Type B pancreatic cell (in vitro differentiated cells): Measurements from ENCODE around the gene FASTK. TPM values are rescaled to one million over a fixed set of nuclear protein-coding genes. Genes with fewer than 3 reads are reported as not detected.

ENCODE experiments used
- DNase-seq: peaks from one replicate; pipeline ENCODE4 v3.0.0; 2021; ENCODE audit warnings: mixed read lengths; ENCODE audit not compliant: unreplicated experiment; ENCODE audit errors: extremely low spot score
- H3K27ac Mint-ChIP-seq: 2 replicates; pipeline ENCODE4 v1.8.0; 2021; ENCODE audit warnings: mild to moderate bottlenecking, mixed read lengths
- H3K27me3 Mint-ChIP-seq: 2 replicates; pipeline ENCODE4 v1.8.0; 2021; ENCODE audit warnings: mixed read lengths
- H3K36me3 Mint-ChIP-seq: 2 replicates; pipeline ENCODE4 v1.8.0; 2021; ENCODE audit warnings: mixed read lengths
- H3K4me1 Mint-ChIP-seq: one replicate; pipeline ENCODE4 v1.8.0; 2021; ENCODE audit warnings: mixed read lengths; ENCODE audit not compliant: unreplicated experiment
- H3K4me3 Mint-ChIP-seq: 2 replicates; pipeline ENCODE4 v1.8.0; 2021; ENCODE audit warnings: mild to moderate bottlenecking, mixed read lengths
- H3K9me3 Mint-ChIP-seq: 2 replicates; pipeline ENCODE4 v1.8.0; 2021; ENCODE audit warnings: mixed read lengths
- CTCF ChIP-seq: fragments of 200-600 bp; sonication (generic); conservative IDR thresholded peaks from 2 replicates; pipeline ENCODE4 v1.5.0; 2021; ENCODE audit warnings: antibody characterized with exemption, mild to moderate bottlenecking
- total RNA-seq: library from RNA; stranded (reverse); gene quantifications from 2 replicates; pipeline ENCODE4 v1.2.1, GENCODE V29; 2021; ENCODE audit warnings: low replicate concordance

The FASTK gene
- total RNA-seq, 1 donor from 2014 or later: 100 TPM

- Mint-ChIP-seq H3K36me3 (peaks cover 3% of the 10 kb centered on the region), H3K4me1 (peaks cover 15% of the 10 kb centered on the region)
Observed at GRCh38 chr7:151064454-151064853, 16.2 kb downstream of the FASTK start.

DNA sequence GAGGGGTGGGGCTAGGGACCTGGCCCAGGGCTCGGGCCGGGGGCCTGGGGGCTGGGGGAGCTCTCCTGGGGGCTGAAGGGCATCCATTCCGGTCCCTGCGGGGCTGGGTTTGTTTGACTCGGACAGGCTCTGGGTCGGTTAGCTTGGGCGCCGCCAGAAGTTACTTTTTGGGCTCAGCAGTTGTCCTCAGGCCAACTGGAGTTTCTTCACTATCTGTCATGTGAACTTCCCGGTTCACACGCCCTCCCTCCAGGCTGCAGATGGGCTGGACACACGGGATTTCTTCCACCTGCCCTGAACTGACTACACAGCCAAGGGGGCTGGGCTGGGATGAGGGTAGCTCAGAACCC is 17.4 kb downstream of the FASTK start:
- peak overlapping the region; percentile 70 for H3K27ac Mint-ChIP-seq
- H3K36me3 Mint-ChIP-seq: no peaks in the 10 kb centered on the region
- DNase-seq: no peak
- peak overlapping the region; percentile 61 for H3K4me3 Mint-ChIP-seq
- TF ChIP-seq CTCF: no peak
- peaks cover 22% of the 10 kb centered on the region for H3K4me1 Mint-ChIP-seq
- no peaks in the 10 kb centered on the region for H3K9me3 Mint-ChIP-seq
- no peaks in the 10 kb centered on the region for H3K27me3 Mint-ChIP-seq

More at GRCh38 chr7:151064454-151064853, 16.2 kb downstream of the FASTK start:
- DNase-seq: no peak
- no peaks in the 10 kb centered on the region for H3K9me3 Mint-ChIP-seq
- no peak for TF ChIP-seq CTCF
- H3K4me3 Mint-ChIP-seq: no peak overlapping the region
- H3K27me3 Mint-ChIP-seq: no peaks in the 10 kb centered on the region
- no peak overlapping the region for H3K27ac Mint-ChIP-seq

- no peaks in the 10 kb centered on the region for H3K9me3 Mint-ChIP-seq
- H3K36me3 Mint-ChIP-seq: no peaks in the 10 kb centered on the region
- peaks cover 22% of the 10 kb centered on the region for H3K4me1 Mint-ChIP-seq
- H3K27me3 Mint-ChIP-seq: no peaks in the 10 kb centered on the region
- peak; percentile 86 for DNase-seq
- H3K4me3 Mint-ChIP-seq: peak overlapping the region; percentile 78
- H3K27ac Mint-ChIP-seq: no peak overlapping the region
- no peak for TF ChIP-seq CTCF
Observed at GRCh38 chr7:151062399-151063211, 18.0 kb downstream of the FASTK start.

- no peaks in the 10 kb centered on the region for H3K9me3 Mint-ChIP-seq
- H3K4me1 Mint-ChIP-seq: peaks cover 28% of the 10 kb centered on the region
- no peaks in the 10 kb centered on the region for H3K36me3 Mint-ChIP-seq
- no peaks in the 10 kb centered on the region for H3K27me3 Mint-ChIP-seq
- DNase-seq: no peak
- peak overlapping the region; percentile 50 for H3K27ac Mint-ChIP-seq
- no peak for TF ChIP-seq CTCF
- peak overlapping the region; percentile 78 for H3K4me3 Mint-ChIP-seq
Observed at GRCh38 chr7:151062111-151062398, 18.6 kb downstream of the FASTK start.

DNA sequence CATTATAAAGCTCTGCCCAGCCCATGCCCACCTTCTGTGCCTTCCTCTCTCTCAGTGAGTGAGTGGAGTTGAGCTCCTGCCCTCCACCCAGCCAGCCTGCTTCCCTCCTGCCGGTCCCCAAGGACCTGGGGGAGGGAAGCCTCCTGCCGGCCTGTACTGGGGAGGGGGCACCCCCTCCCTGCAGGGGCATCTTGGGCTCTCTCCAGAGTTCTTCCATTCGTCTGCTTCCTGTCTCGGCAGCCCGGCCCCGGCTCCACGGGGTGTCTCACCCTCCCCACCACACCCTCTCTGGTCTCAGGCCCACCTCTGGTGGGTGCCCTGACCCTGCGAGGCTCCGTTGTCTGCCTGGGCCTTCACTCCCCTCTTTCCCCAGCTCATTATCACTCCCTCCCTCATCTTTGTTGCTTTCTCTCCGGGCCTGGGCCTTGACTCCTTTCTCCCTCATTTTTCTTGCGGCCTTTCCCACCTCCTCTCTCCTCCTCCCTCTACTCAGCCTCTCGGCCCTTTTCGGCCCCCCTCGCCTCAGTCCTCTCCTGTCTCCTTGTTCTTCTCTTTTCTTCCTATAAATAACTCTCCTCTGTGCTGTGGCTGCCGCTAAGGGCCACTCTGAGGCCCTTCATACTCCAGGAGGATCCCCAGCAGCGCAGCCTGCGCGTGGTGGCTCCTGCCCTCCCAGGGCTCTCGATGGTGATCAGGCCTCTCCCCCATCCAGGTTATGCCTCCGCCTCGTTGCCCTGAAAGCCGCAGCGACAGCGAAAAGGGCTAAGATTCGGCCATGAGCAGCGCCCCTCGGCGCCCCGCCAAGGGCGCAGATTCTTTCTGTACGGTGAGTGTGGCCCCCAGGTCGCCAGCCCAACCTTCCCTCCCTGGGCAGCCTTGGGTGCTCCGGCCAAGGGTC is 19.1 kb downstream of the FASTK start:
- Mint-ChIP-seq H3K4me3 (peak overlapping the region; percentile 98), H3K9me3 (no peaks in the 10 kb centered on the region), H3K27ac (peak overlapping the region; percentile 75), H3K27me3 (no peaks in the 10 kb centered on the region), H3K4me1 (peaks cover 33% of the 10 kb centered on the region), H3K36me3 (no peaks in the 10 kb centered on the region)
- DNase-seq: no peak
- no peak for TF ChIP-seq CTCF
